ENCODE data around the gene FHIT.
"Not testable (repeated sequence)": the region's sequence is repeated elsewhere in the genome, so short reads cannot be mapped to it uniquely, and the experiment has no call there.

FHIT gene

DNA sequence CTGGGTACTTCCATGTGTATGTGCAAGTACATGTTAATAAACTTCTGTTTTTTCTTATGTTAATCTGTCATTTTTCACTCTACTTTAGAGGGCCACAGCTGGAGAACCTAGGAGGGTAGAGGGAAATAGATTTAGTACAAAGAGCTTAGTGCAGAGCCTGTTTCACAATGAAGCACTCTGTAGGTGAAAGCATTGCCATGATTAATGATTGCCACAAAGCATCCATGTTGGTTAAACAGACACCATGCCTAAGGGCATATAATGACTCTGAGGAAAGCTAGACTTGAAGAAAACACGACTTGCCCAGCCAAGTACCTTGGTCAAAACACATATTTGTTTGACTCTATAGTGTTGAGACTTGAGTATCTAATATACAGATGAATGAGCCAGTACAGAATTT is 338.4 kb downstream of the FHIT start:
- DNase-seq, result no peak

DNA sequence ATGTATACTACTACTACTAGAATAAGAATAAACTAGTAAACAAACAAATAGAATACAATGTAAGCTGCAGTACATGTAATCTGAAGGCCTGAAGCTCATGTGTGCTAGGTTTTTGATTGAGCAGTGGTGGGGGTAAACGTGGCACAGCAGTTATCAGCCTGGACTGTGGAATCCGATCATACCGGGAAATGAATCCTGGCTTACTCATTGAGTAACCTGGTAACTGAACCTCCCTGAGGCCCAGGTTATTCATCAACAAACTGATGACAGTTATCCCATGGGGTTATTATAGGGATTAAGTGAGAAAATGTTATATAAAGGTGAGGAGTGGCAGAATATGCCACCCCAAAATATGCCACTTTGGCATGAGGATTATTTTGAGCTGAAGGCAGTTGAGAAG is 339.1 kb downstream of the FHIT start:
- DNase-seq, result no peak

DNA sequence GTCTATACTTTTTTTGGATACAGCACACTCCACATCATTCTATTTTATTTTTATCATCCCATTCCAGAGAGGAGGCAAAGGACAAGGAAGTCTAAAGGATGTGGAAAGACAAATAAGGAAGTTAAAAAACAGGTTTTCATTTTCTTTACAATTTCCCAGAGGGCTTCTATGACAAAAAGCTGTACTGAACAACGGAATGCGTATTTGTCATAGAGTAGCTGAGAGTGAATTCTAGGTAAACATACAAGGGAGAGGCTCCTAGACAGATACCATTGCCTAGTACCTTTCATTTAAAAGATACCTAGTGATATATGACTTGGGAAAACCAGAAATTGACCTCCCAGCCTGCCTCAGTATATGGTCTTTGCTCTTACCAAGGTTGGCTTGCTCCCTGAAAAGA is 341.7 kb downstream of the FHIT start:
- DNase-seq, result no peak

DNA sequence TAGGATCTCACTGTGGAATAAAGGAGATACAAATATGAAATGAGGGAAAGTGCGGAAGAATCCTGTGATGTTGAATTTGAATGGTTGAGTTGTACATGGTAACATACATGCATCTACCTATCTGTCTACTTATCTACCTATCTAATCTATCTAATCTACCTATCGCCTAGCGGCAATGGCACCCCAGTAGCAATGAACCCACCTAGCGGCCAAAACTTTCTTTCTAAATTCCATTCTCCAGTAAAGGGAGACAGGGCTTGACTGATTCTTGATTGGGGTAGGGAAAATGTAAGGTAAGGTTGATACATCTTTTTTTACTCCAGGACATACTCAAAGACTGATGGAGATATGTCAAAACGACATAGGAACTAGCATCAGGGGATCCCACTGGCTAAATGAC is 345.0 kb downstream of the FHIT start:
- no peak for DNase-seq

GRCh38 chr3:60898321-60898720 is 352.9 kb downstream of the FHIT start:
- DNase-seq, result no peak

GRCh38 chr3:60893946-60894345 is 357.3 kb downstream of the FHIT start:
- DNase-seq, result no peak

DNA sequence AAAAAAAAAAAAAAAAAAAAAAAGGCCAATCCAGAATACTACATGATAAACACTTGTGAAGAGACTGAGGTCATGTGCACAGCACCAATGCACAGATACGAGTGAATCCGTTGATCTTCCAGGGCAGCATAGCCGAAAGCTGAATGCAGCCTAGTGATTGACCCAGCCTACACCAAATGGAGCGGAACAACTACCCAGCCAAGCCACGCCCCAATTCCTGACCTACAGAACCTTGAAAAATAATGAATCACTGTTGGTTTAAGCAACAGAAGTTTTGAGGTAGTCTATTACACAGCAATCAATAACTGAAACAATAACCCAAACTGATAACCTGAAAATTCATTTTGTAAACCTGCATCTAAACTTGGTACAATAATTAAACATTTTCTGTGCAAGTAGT is 361.0 kb downstream of the FHIT start:
- DNase-seq, result no peak

- not testable (repeated sequence) for DNase-seq
Observed at GRCh38 chr3:60888952-60889351, 362.3 kb downstream of the FHIT start.

GRCh38 chr3:60887574-60887973 is 363.7 kb downstream of the FHIT start:
- no peak for DNase-seq

DNA sequence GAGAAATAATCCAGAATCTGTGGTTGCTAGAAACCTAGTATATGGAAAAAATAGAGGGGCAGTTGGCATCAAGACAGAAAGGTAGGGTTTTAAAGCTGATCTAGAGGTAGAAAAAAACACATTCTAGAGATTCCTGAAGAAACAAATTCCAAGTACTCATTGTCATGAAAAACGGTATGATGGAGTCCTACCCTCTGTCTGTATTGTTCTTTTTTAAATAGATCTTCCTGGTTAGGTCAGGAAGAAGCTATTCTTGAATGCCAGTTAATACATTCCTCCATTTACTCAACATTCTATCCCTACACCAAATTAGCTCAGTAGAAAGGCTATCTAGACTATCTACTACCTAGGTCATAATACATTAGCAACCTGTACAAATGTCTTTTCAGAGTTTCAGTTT is 364.7 kb downstream of the FHIT start:
- no peak for DNase-seq

DNA sequence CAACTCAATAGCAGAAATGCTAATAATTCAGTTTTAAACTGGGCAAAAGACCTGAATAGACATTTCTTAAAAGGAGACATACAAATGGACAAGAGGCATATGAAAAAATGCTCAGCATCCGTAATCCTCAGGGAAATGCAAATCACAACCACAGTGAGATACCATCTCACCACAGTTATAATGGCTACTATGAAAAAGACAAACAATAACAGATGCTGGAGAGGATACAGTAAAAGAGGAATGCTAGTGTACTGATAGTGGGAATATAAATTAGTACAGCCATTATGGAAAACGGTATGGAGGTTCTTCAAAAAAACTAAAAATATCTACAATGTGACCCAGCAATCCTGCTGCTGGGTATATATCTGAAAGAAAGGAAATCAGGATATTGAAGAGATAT is 367.2 kb downstream of the FHIT start:
- DNase-seq, result no peak

DNA sequence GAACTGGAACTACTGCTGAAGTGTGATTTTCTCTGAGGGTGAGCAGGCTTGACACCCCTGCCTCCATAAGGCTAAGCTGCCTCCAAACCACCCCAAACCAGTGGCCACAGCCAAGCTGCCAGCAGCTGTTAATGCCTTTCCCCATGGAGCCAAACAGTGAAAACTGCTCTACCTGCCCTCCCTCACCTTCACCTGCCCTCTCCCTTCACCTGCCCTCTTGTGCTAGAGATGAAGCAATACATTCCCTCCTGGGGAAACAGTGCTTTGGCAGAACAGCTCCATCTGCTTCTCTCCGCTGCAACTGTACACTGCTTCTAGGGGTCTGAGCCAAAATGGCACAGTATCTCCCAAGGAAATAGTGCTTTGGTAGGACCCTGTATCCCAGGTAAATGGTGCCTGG is 374.1 kb downstream of the FHIT start:
- no peak for DNase-seq

DNA sequence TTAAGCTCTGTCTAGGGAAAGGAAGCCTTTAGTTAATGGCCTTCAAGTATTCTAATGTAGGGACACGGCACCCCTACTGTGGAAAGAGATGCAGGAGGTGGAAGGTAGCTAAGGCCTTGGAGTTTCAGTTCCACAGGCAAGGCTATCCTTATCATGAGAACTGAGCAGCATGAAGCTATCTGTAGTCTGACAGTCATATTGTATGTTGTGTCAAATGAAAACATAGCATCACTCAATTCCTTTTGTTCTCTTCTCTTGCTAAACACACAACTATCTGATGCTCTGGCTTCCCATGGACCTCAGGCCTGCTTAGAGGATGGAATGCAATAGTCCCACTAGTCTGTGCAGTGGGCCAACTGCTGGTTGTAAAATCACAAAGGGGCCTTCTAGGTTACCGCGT is 380.9 kb downstream of the FHIT start:
- no peak for DNase-seq

DNA sequence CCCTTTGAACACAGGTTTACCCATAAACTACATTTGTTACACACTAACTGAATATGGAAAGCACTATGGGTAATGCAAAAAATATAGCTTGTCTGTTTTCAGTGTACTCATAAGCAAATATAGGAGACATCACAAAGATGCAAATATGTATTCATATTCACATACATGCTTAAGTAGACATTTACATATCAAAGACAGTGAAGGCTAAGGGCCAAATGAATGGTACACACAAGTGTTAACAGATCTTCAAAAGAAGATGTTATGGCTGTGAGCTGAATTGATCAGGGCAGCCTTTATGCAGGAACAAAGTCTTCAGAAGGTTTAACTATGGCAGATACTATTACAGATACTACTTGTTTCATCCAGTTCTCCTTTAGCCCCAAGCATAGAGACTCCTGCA is 384.1 kb downstream of the FHIT start:
- DNase-seq, result no peak

DNA sequence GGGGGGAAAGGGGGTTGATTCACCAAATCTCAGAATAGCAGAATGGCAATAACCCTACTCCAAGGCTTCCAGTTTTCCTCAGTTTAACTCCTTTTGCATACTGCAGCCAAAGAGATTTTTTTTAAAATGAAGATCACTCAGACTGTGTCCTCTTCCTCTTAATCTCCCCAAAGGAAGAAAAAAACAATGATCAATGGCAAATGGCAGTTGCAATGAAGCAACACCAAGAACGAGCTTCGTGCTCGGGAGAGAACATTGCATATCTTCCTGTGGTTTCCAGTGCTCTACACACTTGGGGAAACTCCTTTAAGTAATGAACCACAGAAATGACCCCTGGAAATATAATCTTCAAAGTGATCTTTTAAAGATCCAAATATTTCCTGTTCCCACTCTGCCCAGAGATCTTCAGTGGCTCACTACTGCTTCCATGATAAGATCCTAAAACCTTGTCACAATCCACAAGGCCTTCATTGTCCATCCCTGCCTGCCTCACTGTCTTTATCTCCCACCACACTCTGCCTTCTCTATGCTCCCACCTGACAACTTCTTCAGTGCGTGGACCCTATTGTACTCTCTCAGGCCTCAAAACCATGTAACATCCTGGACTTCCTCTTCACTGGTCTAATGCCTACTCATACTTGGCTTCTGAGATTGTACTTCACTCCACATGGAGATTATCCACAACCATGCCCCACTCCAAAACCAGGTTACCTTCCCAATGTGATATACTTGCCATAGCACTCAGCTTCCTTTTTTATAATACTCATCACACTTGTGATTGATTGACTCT is 394.8 kb downstream of the FHIT start:
- no peak for DNase-seq

GRCh38 chr3:60855250-60855649 is 396.0 kb downstream of the FHIT start:
- no peak for DNase-seq

- no peak for DNase-seq
Observed at GRCh38 chr3:60854791-60855190, 396.5 kb downstream of the FHIT start.

- no peak for DNase-seq
Observed at GRCh38 chr3:60847791-60848190, 403.5 kb downstream of the FHIT start.

GRCh38 chr3:60844256-60844655 is 407.0 kb downstream of the FHIT start:
- DNase-seq, result no peak

- no peak for DNase-seq
Observed at GRCh38 chr3:60841355-60841754, 409.9 kb downstream of the FHIT start.

- peak in 1 of 2 experiments; percentile 6 for DNase-seq
Observed at GRCh38 chr3:60839246-60839645, 412.0 kb downstream of the FHIT start.

DNA sequence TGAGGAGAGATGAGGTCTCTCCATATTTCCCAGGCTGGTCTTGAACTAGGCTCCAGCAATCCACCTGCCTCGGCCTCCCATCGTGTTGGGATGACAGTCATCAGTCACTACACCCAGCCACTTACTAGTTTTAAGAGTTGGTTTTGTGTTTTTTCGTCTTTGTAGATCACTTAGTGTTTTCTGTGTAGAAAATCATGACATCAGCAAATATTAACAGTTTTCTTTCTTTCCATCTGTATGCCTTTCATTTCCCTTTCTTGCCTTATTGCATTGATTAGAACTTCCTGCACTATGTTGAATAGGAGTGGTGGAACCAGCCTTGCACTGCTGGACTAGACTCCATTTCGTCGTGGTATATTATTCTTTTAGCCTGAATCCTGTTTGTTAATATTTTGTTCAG is 415.5 kb downstream of the FHIT start:
- DNase-seq, result no peak

DNA sequence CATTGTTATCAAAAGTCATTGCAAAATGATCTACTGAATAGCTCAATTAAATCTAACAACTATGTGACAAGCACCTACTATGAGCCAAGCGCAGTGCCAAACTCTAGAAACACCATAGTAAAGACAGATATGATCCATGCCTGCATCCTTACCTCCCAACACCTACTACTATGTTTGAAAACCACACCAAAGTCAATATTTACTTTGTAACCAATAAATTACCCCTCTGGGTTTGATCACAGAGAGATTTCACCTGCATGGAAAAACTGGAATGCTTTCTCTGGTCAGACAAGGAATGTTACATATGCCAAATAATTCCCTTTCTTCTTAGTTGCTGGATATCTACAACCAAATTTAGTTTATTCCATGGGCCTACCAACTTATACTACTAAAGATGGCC is 422.2 kb downstream of the FHIT start:
- DNase-seq, result no peak

GRCh38 chr3:60827666-60828065 is 423.6 kb downstream of the FHIT start:
- DNase-seq, result no peak

GRCh38 chr3:60826511-60826910 is 424.7 kb downstream of the FHIT start:
- no peak for DNase-seq

All from NCI-H524 (cell line).